ENCODE results near the gene ZNHIT2.

Gene ZNHIT2

GRCh38 chr11:65113839-65114238 lies 3.7 kb downstream of the ZNHIT2 start:
- H4K8ac ChIP-seq (ENCODE audit: low read depth, low read length): no peak overlapping the region
- H3K79me1 ChIP-seq (ENCODE audit: low read length): peaks cover 8% of the 10 kb centered on the region
- no peak overlapping the region for H3K9ac ChIP-seq (ENCODE audit: low read length)
- no peak overlapping the region for H3K23ac ChIP-seq (ENCODE audit: low read length)
- H3K79me2 ChIP-seq (ENCODE audit: control insufficient read depth, insufficient read depth, low read length): peaks cover 6% of the 10 kb centered on the region
- H3K56ac ChIP-seq (ENCODE audit: low read length): no peak overlapping the region
- no peak for DNase-seq
- H2BK15ac ChIP-seq (replicated peaks; ENCODE audit: low read depth): no peak overlapping the region
- H3K4me2 ChIP-seq (ENCODE audit: low read length): no peak overlapping the region
- H2BK5ac ChIP-seq (ENCODE audit: low read length): no peak overlapping the region
- no peak overlapping the region for H4K5ac ChIP-seq (ENCODE audit: low read length)
- H2BK120ac ChIP-seq (ENCODE audit: low read depth, low read length): no peak overlapping the region
- no CpG with 5 or more reads among the region's 6 CpGs for WGBS (ENCODE audit: extremely low coverage, insufficient coverage, low lambda C conversion rate)
- peaks cover 2% of the 10 kb centered on the region for H3K36me3 ChIP-seq (ENCODE audit: control insufficient read depth, insufficient read depth, low read length)
- H3K4me3 ChIP-seq (ENCODE audit: low read length): no peak overlapping the region
- no peak overlapping the region for H2AK5ac ChIP-seq (ENCODE audit: low read length)
- no peak overlapping the region for H3K4ac ChIP-seq (ENCODE audit: low read depth, low read length)
- no peak overlapping the region for H3K27ac ChIP-seq (ENCODE audit: low read depth, low read length)
- no peak overlapping the region for H3K18ac ChIP-seq (ENCODE audit: low read length)
- peaks cover 3% of the 10 kb centered on the region for H3K4me1 ChIP-seq (ENCODE audit: control insufficient read depth, low read depth, low read length)
- H3K27me3 ChIP-seq (ENCODE audit: insufficient read depth, low read length, poor library complexity): no peaks in the 10 kb centered on the region

- no peaks in the 10 kb centered on the region for H3K36me3 ChIP-seq (ENCODE audit: control insufficient read depth, insufficient read depth, low read length)
- H3K4me1 ChIP-seq (ENCODE audit: control insufficient read depth, low read depth, low read length): peaks cover 3% of the 10 kb centered on the region
- H3K23ac ChIP-seq (ENCODE audit: low read length): no peak overlapping the region
- no peak overlapping the region for H3K4me3 ChIP-seq (ENCODE audit: low read length)
- H3K4ac ChIP-seq (ENCODE audit: low read depth, low read length): no peak overlapping the region
- peak overlapping the region; percentile 49 for H3K56ac ChIP-seq (ENCODE audit: low read length)
- no peak for DNase-seq
- H3K79me2 ChIP-seq (ENCODE audit: control insufficient read depth, insufficient read depth, low read length): peaks cover 6% of the 10 kb centered on the region
- H2BK5ac ChIP-seq (ENCODE audit: low read length): no peak overlapping the region
- no peak overlapping the region for H2BK15ac ChIP-seq (replicated peaks; ENCODE audit: low read depth)
- peak overlapping the region; percentile 34 for H3K9ac ChIP-seq (ENCODE audit: low read length)
- H3K27me3 ChIP-seq (ENCODE audit: insufficient read depth, low read length, poor library complexity): no peaks in the 10 kb centered on the region
- H2AK5ac ChIP-seq (ENCODE audit: low read length): no peak overlapping the region
- no peak overlapping the region for H3K18ac ChIP-seq (ENCODE audit: low read length)
- H3K79me1 ChIP-seq (ENCODE audit: low read length): peaks cover 8% of the 10 kb centered on the region
- no peak overlapping the region for H4K8ac ChIP-seq (ENCODE audit: low read depth, low read length)
- no peak overlapping the region for H3K4me2 ChIP-seq (ENCODE audit: low read length)
- no peak overlapping the region for H4K5ac ChIP-seq (ENCODE audit: low read length)
- H2BK120ac ChIP-seq (ENCODE audit: low read depth, low read length): no peak overlapping the region
- WGBS (ENCODE audit: extremely low coverage, insufficient coverage, low lambda C conversion rate): no CpG with 5 or more reads among the region's 14 CpGs
- H3K27ac ChIP-seq (ENCODE audit: low read depth, low read length): no peak overlapping the region
Measured at GRCh38 chr11:65113361-65113756, 4.1 kb downstream of the ZNHIT2 start.

GRCh38 chr11:65112546-65113360 lies 4.7 kb downstream of the ZNHIT2 start:
- Histone ChIP-seq H3K79me2 (ENCODE audit: control insufficient read depth, insufficient read depth, low read length) (peaks cover 6% of the 10 kb centered on the region), H2BK5ac (ENCODE audit: low read length) (no peak overlapping the region), H3K56ac (ENCODE audit: low read length) (peak overlapping the region; percentile 69), H3K27ac (ENCODE audit: low read depth, low read length) (peak overlapping the region; percentile 63), H3K36me3 (ENCODE audit: control insufficient read depth, insufficient read depth, low read length) (no peaks in the 10 kb centered on the region), H3K18ac (ENCODE audit: low read length) (peak overlapping the region; percentile 22), H3K79me1 (ENCODE audit: low read length) (peaks cover 8% of the 10 kb centered on the region), H3K9ac (ENCODE audit: low read length) (peak overlapping the region; percentile 81), H3K23ac (ENCODE audit: low read length) (peak overlapping the region; percentile 55), H3K4ac (ENCODE audit: low read depth, low read length) (peak overlapping the region; percentile 49), H4K8ac (ENCODE audit: low read depth, low read length) (no peak overlapping the region), H3K4me1 (ENCODE audit: control insufficient read depth, low read depth, low read length) (peaks cover 3% of the 10 kb centered on the region), H2BK120ac (ENCODE audit: low read depth, low read length) (no peak overlapping the region), H3K4me3 (ENCODE audit: low read length) (no peak overlapping the region), H2AK5ac (ENCODE audit: low read length) (no peak overlapping the region), H3K4me2 (ENCODE audit: low read length) (peak overlapping the region; percentile 88), H2BK15ac (replicated peaks; ENCODE audit: low read depth) (no peak overlapping the region), H4K5ac (ENCODE audit: low read length) (no peak overlapping the region), H3K27me3 (ENCODE audit: insufficient read depth, low read length, poor library complexity) (no peaks in the 10 kb centered on the region)
- no CpG with 5 or more reads among the region's 57 CpGs for WGBS (ENCODE audit: extremely low coverage, insufficient coverage, low lambda C conversion rate)
- peak; percentile 65 for DNase-seq

- no CpG with 5 or more reads among the region's 64 CpGs for WGBS (ENCODE audit: extremely low coverage, insufficient coverage, low lambda C conversion rate)
- no peaks in the 10 kb centered on the region for H3K36me3 ChIP-seq (ENCODE audit: control insufficient read depth, insufficient read depth, low read length)
- peaks cover 8% of the 10 kb centered on the region for H3K79me1 ChIP-seq (ENCODE audit: low read length)
- no peak within 1 kb of the TSS for H3K23ac ChIP-seq (ENCODE audit: low read length)
- no peak within 1 kb of the TSS for H2BK5ac ChIP-seq (ENCODE audit: low read length)
- H3K4me1 ChIP-seq (ENCODE audit: control insufficient read depth, low read depth, low read length): peaks cover 3% of the 10 kb centered on the region
- H3K27ac ChIP-seq (ENCODE audit: low read depth, low read length): peak within 1 kb of the TSS; percentile 63
- no peak within 1 kb of the TSS for H2AK5ac ChIP-seq (ENCODE audit: low read length)
- H3K79me2 ChIP-seq (ENCODE audit: control insufficient read depth, insufficient read depth, low read length): peaks cover 6% of the 10 kb centered on the region
- peak within 1 kb of the TSS; percentile 49 for H3K4ac ChIP-seq (ENCODE audit: low read depth, low read length)
- no peak within 1 kb of the TSS for H2BK120ac ChIP-seq (ENCODE audit: low read depth, low read length)
- no peak within 1 kb of the TSS for H2BK15ac ChIP-seq (replicated peaks; ENCODE audit: low read depth)
- no peak within 1 kb of the TSS for H4K8ac ChIP-seq (ENCODE audit: low read depth, low read length)
- H4K5ac ChIP-seq (ENCODE audit: low read length): no peak within 1 kb of the TSS
- peak within 1 kb of the TSS; percentile 88 for H3K4me2 ChIP-seq (ENCODE audit: low read length)
- peak within 1 kb of the TSS; percentile 69 for H3K56ac ChIP-seq (ENCODE audit: low read length)
- H3K18ac ChIP-seq (ENCODE audit: low read length): peak within 1 kb of the TSS; percentile 22
- no peaks in the 10 kb centered on the region for H3K27me3 ChIP-seq (ENCODE audit: insufficient read depth, low read length, poor library complexity)
- peak within 1 kb of the TSS; percentile 55 for H3K4me3 ChIP-seq (ENCODE audit: low read length)
- DNase-seq: peak; percentile 97
- H3K9ac ChIP-seq (ENCODE audit: low read length): peak within 1 kb of the TSS; percentile 81
Measured at GRCh38 chr11:65111744-65112545, 5.6 kb downstream of the ZNHIT2 start, which contains the start of gene TM7SF2. TSS of gene TM7SF2 (plus strand) at chr11:65111872. CDS start at chr11:65112016, 144 bp downstream.

- no peak overlapping the region for H2BK5ac ChIP-seq (ENCODE audit: low read length)
- no peak for DNase-seq
- H3K4me3 ChIP-seq (ENCODE audit: low read length): no peak overlapping the region
- no peak overlapping the region for H2AK5ac ChIP-seq (ENCODE audit: low read length)
- no peak overlapping the region for H2BK15ac ChIP-seq (replicated peaks; ENCODE audit: low read depth)
- H3K79me2 ChIP-seq (ENCODE audit: control insufficient read depth, insufficient read depth, low read length): peaks cover under 1% of the 10 kb centered on the region
- H3K79me1 ChIP-seq (ENCODE audit: low read length): peaks cover 3% of the 10 kb centered on the region
- no peak overlapping the region for H4K8ac ChIP-seq (ENCODE audit: low read depth, low read length)
- no peak overlapping the region for H3K18ac ChIP-seq (ENCODE audit: low read length)
- H3K23ac ChIP-seq (ENCODE audit: low read length): no peak overlapping the region
- H4K5ac ChIP-seq (ENCODE audit: low read length): no peak overlapping the region
- no peaks in the 10 kb centered on the region for H3K27me3 ChIP-seq (ENCODE audit: insufficient read depth, low read length, poor library complexity)
- H3K4me2 ChIP-seq (ENCODE audit: low read length): no peak overlapping the region
- WGBS (ENCODE audit: extremely low coverage, insufficient coverage, low lambda C conversion rate): no CpG with 5 or more reads among the region's 31 CpGs
- H3K4ac ChIP-seq (ENCODE audit: low read depth, low read length): no peak overlapping the region
- H2BK120ac ChIP-seq (ENCODE audit: low read depth, low read length): no peak overlapping the region
- no peak overlapping the region for H3K9ac ChIP-seq (ENCODE audit: low read length)
- no peak overlapping the region for H3K27ac ChIP-seq (ENCODE audit: low read depth, low read length)
- peaks cover 3% of the 10 kb centered on the region for H3K4me1 ChIP-seq (ENCODE audit: control insufficient read depth, low read depth, low read length)
- no peak overlapping the region for H3K56ac ChIP-seq (ENCODE audit: low read length)
- H3K36me3 ChIP-seq (ENCODE audit: control insufficient read depth, insufficient read depth, low read length): no peaks in the 10 kb centered on the region
Measured at GRCh38 chr11:65111159-65111743, 6.2 kb downstream of the ZNHIT2 start.

Data from mesendoderm (in vitro differentiated cells).